ENCODE data around the gene ADARB2.
"Not testable (repeated sequence)": the region's sequence is repeated elsewhere in the genome, so short reads cannot be mapped to it uniquely, and the experiment has no call there.

ADARB2 gene

DNA sequence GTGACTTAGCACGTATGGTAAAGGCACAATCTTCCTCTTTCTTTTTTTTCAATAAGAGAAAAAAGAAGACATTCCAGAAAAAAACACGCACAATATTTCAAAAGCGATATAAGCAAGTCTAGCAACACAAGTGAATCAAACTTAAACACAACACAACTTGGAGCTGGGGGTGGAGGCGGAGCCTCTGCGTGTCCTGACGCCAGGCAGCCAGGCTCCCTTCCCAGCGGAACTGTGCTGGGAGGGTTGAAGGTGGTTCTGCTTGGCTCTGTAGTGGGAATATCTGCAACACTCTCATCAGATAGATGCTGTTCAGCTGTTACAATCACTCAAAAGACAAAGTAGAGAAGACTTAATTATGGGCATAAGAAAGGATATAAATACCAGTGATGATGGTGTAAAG lies 469.8 kb downstream of the ADARB2 start:
- no peak for DNase-seq

DNA sequence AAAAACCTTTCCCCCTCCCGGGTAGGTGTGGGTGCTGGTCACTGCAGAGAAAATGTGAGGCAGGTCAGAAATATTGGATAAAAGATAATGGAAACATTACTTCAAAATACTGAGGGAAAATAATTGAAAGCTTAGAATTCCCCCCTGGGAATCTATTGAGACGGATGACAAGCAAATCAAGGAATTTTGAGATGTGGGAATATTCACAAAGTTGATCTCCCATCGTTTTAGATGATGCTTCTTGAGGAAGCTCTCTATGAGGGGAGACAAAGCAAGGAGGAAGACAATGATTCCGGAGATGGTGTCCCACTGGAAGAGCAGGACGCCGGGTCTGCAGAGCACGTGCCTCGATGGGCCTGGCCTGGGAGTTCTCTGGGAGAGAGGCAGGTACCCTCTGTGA lies 470.2 kb downstream of the ADARB2 start:
- no peak for DNase-seq

DNA sequence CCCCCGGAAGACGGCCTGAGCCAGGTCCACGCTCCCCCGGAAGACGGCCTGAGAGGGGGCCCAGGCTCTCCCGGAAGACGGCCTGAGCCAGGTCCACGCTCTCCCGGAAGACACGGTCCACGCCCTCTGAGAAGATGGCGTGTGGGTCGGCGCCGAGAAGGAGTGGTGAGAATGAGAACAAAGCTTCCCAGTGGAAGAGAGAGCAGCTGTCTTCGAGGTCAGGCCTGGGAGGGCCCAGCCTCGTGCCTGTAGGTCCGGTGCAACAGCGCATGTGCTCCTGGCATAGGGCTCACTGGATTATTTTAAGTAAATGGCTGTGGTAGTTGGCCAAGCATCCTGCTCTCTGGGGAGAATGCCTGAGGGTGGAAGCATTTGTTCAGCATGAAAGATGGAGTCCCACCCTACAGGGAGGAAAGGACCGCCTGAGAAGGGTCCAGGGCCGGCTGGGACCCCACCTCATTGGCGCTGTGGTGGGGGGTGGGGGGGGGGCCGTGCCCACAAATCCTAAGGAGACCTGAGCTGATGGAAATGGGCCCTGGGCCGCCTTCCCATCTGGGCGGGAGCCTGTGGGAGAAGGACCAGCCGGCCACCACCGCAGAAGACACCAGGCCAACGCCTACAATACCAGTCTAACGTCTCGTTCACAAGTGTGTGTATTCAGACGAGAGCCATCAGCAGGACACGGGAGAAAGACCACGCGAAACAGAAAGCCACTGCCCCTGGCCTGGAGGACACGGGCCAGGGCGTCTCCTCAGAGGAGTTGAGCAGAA lies 471.1 kb downstream of the ADARB2 start:
- no peak for DNase-seq

DNA sequence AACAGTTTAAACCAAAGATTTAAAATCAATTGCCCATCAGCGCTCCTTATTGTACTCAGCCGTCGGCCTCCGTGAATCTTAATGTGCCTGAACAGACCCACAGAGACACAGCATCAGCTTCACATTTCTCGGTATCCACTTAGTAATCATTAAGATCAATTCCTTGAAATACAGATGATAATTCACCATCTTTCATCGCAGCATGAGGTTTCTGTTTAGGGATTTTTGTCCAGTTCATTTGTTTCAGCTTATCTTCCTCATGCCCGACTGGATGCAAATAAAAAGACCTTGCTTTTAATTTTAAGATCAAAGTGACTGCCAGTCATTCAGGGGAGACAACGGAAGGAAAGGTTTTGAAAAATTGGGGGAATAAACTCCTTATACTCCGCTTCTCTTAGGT lies 473.3 kb downstream of the ADARB2 start:
- no peak for DNase-seq

DNA sequence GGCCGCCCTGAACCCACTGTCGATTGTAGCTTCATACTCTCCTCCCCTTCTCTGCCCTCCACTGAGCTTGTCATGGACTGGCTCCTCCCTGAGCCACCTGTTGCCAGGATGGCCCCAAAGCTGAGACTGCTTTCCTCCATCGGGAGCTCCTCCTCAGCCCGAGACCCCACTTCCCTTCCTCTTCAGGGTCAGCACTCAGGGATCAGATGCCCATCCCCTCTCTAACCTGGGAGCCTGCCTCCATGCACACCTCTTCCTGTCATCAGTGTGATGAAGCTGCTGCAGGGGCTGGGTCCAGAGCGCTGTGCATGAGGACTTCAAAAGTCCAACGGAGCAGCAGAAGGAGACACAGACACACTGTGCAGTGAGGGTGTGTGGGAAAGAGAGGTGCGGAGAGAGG lies 480.1 kb downstream of the ADARB2 start:
- no peak for DNase-seq

DNA sequence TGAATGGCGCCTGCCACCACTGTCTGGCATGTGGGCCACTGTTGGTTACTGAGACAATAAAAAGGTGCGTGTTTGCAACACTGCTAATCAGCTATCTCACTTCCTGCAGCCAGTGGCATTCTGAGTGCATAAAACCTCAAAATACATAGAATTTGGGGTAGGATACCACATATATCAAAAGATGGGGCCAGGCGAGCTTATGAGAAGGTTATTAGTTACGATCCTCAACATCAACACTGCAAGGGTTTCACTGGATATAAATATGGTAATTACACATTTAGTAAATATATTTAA lies 480.9 kb downstream of the ADARB2 start:
- DNase-seq: no peak

DNA sequence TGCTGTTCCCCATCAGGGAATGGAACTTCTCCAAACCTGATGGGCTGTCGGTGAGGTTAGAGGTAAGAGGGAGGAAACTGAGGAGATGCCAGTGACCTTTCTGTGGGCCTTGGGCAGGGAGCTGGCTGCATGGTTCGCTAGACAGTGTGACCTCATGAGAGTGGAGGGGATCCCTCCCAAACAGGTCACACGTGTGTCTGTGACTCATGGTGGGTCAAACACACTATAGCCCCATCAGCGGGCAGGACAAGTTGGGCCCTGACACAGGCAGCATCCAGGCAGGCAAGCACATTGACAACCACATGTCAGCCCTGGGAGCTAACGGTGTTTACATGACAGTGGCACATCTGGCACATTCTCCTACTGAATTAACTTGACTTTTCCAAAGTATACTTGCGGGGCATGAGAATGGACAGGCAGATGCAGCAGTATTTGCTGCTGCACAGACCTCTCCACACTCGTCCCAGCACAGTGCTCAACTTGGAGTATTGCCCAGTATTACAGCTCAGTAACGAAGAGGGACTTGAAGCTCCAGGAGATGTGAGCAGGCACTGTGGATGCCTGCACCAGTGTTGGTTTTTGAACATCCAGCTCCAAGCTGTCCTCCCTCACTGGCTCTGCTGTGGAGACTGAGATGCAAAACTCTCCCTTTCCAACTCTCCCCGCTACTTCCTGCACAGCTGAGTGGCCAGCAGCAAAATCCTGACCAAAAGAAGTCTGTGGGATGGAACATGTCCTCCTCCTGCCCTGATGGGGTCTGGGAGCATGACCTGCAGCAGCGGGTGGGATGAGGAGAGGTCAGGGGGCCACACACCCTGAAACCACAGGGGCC lies 481.5 kb downstream of the ADARB2 start:
- DNase-seq: no peak

DNA sequence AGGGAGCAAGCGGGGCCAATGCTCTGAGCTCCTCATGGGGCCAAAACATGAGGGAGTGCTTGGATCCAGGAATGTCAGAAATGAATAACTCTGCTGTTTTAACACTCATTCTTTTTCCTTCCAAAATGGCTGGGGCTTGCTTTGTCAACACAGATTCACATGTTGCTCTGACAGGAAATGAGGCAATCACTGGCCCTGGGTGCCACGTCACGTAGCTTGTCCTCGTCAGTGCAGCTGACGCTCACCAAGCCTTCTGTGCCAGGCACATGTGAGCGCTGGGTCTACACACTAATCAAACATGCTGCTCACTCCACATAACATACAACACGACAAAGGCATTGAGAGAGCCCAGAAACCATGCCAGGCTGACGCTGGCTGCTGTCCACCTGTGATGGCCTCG lies 482.2 kb downstream of the ADARB2 start:
- DNase-seq: no peak

DNA sequence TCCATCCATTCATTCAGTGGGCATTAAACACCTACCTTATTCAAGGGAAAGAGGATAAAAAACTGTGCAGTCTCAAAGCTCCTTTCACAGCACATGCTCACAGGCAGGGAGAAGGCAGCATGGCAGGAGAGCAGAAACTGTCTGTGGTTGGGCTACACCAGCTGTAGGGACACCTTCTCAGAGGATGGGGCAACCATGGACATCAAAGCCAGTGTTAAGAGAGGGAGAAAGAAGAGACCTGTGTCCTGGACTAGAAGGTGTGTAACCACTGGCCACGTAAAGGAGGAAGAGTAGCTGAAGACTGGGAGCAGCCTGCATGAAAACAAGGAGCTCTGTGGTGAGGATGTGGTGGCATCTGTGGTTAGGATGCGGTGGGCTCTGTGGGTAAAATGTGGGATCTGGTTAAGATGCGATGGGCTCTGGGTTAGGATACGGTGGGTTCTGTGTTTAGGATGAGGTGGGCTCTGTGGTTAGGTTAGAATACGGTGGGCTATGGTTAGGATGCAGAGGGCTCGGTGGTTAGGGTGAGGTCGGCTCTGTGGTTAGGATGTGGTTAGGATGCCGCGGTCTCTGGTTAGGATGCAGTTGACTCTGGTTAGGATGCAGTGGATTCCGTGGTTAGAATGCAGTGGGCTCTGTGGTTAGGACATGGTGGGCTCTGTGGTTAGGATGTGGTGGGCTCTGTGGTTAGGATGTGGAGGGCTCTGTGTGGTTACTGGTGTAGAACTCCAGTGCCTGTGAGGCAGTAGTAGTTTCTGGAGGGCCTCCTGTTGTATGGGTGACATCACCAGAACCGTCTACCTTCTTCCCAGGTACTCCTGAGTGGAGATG lies 483.6 kb downstream of the ADARB2 start:
- peak in 1 of 2 donors; percentile 12 for DNase-seq

DNA sequence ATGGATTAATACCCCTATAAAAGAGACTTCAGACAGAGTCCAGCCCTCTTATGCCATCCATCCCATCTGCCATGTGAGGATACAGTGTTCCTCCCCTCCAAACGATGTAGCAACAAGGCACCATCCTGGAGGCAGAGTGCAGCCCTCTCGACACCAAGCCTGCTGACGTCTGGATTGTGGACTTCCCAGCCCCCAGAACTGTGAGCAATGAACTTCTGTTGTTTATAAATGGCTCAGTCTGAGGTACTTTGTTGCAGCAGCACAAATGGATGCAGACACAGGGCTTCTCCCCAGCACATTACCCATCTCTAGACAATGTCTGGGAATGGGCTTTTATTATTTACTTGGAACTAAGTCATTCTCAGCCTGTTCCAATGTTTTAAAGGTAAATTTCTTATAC lies 485.6 kb downstream of the ADARB2 start:
- DNase-seq: no peak

DNA sequence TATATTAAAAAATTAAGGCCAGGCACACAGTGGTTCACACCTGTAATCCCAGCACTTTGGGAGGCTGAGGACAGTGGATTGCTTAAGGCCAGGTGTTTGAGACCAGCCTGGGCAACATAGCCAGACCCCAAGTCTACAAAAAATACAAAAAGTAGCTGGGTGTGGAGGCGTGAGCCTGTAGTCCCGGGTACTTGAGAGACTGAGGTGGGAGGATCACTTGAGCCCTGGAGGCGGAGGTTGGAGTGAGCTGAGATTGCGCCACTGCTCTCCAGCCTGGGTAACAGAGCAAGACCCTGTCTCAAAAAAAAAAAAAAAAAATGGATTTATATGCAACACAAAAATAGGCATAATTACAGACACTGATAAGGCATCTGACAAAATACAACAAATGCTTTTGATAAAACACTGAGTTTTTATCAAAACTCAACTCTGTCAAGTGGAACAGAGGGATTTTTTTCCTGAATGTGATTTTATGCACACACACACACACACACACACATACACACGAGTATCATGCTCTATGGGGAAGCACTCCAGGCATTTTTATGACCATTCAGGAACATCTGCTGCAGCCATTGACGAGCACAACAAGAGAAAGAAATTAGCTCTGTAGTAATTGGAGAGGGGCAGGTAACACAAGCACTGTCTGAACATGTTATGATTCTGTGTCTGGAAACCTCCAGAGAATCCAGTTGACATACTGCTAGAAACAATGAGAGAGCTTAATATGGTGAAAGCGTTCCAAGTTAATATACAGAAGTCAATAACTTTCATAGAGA lies 488.0 kb downstream of the ADARB2 start:
- DNase-seq: no peak

DNA sequence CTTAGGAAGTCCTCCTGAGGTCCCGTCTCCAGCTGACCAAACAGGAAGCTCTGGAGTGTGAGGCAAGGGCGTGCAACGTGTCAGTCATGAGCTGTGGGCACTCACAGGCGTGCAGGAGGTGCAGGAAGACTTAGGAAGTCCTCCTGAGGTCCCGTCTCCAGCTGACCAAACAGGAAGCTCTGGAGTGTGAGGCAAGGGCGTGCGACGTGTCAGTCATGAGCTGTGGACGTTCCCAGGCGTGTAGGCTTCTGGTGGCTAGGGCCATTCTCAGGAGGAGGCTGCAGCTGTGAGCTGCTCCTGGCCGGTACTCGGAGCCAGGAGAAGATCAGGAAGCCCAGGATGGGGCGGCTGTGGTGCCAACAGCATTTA lies 489.1 kb downstream of the ADARB2 start:
- not testable (repeated sequence) for DNase-seq

DNA sequence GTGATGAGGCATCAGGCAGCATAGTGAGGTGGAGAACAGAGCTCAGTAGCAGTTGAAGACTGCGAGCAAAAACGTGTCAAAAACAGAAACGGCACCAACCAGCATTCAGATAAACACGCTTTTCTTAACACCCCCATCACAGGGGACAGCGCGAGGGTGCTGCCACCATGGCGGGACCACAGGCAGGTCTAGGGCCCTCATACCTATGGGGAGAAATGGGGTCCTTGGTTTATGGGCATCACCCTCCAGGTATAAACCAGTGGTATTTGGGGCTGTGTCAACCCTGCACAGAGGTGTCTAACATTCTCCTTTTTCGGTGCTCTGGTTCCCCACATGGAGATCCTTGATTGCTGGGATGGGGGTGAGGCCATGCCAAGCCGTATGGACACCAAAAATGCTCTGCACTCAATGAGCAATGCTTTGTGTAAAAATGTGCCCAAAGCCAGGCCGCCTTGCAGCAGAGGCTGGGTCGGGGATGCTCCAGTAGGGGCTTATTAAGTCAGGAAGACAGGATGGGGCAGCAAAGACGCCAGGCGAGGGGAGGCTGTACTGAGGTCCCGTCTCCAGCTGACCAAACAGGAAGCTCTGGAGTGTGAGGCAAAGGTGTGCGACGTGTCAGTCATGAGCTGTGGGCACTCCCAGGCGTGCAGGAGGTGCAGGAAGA lies 489.6 kb downstream of the ADARB2 start:
- DNase-seq: no peak

DNA sequence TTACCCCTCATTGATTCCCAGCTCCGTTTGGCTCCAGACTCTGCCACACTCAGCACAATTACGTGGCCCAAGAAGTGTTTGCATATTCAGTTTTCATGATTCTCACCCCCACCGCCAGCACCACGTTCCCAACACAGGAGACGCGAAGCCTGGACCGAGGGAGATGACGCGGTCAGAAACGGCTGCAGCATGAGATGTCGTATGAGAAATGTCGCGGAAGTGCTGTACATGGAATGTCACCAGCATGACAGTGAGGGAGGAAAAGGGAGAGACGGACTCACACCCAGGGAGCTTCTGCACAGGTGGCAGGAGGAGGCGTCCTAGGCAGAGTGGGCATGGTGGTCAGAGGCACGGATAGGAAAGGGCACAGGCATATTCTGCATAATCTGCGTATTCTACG lies 492.8 kb downstream of the ADARB2 start:
- no peak for DNase-seq

DNA sequence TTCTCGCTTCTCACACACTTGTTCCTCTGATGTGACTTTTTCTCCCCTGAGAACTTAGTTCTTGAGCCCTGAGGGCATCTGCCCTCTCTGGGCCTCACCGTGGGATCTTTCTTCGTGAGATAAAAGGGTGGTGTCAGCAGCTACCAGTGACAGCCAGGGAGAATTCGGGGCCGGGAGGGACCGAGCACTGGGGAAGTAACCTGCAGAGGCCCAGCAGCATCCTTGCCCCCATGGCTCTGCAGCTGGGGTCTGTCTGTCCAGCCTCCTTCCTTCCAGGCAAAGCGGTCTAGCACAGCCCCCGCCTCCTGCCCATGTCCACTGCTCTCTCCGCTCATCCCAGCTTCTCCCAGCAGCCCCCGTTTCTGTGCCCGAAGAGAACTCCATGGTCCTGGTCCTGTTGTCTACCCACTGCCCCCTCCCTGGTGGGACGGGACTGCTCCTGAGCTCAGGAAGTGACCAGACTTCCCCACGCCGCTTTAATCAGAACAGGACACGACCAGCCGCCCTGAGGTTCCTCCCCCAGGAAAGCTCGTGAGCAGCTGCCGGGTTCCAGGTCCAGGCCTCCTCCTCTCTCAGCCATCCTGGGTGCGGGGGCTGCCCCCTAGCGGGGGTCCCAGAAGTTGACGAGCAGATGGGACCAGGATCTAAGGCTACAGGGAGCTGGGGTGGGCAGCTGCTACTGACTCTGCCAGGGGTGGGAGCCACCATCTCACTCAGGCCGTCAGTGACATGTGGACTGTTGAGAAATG lies 493.7 kb downstream of the ADARB2 start:
- no peak for DNase-seq

DNA sequence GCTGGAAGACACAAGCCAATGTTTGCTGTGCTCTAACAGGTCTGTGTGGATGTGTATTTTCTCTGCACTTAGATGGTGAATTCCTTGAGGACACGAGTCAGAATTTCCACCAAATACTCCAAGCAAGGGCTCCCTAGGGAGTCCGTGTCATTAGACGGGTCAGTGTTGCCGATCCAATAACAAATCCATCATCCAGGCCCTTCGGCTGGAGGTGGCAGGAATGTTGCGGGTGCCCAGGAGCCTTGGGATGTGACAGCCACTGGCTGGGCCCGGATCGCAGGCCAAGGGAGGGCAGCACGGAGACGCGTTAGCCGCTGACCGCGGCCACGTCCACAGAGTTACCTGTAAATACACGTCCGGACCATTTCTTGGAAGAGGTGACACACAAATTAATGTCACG lies 494.4 kb downstream of the ADARB2 start:
- DNase-seq: no peak

DNA sequence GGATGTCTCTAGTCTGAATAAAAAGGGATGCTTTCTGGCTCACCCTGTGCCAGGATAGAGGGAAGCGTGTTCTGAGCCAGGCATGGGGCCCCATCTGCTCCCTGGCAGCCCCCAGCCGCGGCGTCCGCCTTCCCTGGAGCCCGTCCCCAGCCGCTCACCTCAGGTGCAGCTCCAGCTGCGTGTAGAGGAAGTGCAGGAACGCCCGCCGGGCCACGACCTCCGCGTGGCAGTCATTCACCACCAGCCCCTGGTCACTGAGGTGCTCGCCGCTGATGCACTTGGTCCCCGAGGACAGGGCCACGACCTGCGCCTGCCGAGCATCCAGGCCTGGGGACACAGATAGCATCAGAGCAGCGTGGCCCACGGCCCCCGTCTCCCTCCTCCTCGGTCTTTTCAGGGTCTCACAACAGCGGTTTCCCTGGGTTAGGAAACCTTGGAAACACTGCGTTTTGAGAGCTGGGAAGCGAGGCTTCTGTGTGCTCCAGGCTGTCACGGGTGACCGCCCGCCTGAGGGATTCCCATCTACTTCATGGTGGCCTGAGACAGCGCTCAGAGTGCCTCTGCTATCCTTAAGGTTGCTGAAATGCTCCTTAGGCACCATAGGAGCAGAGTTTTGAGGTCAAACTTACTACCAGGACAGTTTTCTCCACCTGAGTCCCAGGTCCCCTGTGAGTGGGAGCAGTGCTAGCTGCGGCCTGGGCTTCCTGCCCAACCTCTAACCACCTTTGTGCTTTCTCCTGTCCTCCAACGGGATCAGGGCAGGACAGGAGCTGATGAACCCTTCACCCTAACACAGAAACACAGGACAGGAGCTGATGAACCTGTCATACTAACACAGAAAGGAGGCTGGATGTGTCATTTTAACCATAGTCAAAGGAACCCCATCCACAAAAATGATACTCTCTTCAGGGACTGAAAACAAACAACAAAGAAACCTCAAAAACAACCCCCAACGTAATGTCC lies 495.1 kb downstream of the ADARB2 start:
- DNase-seq: no peak

DNA sequence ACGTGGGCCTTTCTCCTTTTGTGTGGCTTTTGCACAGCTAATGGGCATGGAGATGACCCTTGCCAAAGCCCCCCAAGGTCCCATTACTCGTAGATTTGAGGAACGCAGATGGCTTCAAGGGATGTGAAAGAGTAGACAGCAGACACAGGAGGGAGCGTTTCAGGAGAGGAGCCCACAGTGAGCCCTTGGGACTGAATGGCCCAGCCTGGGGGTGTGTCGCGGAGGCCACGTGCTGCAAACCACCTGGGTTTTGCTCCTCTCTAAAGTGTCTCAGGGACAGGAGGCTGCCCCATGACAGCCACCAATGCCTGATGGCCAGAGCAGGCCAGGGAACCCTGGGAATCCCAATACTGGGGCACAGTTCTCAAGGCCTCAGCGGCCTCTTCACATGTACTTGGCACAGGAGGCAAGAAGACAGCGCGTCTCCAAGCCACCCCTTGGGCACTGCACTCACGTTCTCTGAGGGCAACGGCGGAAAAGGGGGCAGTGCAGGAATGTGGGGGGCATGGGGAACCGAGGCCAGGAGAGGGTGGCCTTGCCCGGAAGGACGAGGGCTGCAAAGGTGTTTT lies 495.9 kb downstream of the ADARB2 start:
- no peak for DNase-seq

DNA sequence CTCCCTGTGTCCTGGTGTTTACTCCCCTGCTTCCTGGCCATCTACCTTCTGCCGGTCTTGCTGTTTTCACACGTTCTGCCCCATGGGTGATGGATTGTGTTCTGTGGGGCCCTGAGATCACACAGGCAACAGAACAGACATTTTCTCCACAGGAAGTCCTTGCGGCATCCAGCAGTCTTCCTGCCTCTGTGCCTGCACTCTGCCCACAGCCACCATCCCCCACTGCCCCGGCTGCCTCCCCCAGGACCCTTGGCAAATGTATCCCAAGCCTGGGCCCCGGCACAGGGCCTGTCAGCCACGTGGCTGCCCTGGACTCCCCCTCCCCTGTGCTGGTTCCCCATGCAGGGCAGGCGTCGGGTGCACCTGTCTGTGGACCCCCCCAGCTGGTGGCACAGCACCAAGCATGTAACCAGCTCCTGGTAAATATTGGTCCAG lies 497.0 kb downstream of the ADARB2 start:
- no peak for DNase-seq

DNA sequence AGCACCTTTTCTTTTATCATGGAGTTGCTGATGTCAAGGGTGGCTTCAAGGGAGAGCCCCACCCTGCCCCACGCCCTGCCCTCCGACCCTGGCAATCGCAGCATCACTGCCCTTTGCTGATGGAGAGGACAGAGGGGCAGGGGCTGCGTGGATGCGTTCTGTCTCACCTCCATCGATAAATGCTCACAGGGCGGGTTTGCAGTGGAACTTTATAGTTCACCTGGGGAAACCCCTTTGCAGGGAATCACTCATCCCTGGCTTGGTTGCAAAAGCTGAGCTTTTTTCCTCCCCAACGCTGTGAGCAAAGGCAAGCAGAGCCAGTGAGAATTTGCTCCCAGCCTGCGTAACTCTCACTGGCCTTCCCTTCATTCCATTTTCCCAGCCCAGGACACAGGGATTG lies 504.3 kb downstream of the ADARB2 start:
- DNase-seq: no peak

Measured in CD4-positive, alpha-beta T cell treated with Interleukin-1 beta for 1 hour (primary cell).